Measurements from ENCODE around the gene RAB15.

DNA sequence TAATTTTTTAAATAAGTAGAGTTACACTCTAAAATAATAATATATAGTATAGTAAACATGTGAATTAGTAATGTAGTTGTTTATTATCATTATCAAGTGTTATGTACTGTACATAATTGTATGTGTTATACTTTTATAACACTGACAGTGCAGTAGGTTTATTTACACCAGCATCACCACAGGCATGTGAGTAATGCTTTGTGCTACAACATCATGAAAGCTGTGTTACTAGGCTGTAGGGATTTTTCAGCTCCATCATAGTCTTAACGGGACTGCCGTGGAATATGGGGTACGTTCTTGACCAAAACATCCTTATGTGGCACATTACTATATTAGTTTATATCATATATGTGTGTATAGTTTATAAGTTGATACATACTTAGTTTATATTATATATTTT is 23.2 kb upstream of the RAB15 start:
- TF ChIP-seq, protein P1, sequence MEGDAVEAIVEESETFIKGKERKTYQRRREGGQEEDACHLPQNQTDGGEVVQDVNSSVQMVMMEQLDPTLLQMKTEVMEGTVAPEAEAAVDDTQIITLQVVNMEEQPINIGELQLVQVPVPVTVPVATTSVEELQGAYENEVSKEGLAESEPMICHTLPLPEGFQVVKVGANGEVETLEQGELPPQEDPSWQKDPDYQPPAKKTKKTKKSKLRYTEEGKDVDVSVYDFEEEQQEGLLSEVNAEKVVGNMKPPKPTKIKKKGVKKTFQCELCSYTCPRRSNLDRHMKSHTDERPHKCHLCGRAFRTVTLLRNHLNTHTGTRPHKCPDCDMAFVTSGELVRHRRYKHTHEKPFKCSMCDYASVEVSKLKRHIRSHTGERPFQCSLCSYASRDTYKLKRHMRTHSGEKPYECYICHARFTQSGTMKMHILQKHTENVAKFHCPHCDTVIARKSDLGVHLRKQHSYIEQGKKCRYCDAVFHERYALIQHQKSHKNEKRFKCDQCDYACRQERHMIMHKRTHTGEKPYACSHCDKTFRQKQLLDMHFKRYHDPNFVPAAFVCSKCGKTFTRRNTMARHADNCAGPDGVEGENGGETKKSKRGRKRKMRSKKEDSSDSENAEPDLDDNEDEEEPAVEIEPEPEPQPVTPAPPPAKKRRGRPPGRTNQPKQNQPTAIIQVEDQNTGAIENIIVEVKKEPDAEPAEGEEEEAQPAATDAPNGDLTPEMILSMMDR (IDR thresholded peaks at IDR 0.05) = no peak
- TF ChIP-seq POLR2A (IDR thresholded peaks at IDR 0.05) = no peak
- no peak for TF ChIP-seq EP300 (IDR thresholded peaks at IDR 0.05)

All from gastroesophageal sphincter (tissue), 3 donors.